ENCODE results near the gene NUDT3. TPM values are rescaled to one million over a fixed set of nuclear protein-coding genes. Genes with fewer than 3 reads are reported as not detected.
A peak's percentile ranks its signal among the peaks of the same experiment; 100 is the strongest.

Gene NUDT3
- total and polyA plus RNA-seq, 9 of the 15 experiments (the other 6 are each of a cell fraction or from before 2014, with no cell fraction given) = 5.4 to 81.2 (median 56.4) TPM

DNA sequence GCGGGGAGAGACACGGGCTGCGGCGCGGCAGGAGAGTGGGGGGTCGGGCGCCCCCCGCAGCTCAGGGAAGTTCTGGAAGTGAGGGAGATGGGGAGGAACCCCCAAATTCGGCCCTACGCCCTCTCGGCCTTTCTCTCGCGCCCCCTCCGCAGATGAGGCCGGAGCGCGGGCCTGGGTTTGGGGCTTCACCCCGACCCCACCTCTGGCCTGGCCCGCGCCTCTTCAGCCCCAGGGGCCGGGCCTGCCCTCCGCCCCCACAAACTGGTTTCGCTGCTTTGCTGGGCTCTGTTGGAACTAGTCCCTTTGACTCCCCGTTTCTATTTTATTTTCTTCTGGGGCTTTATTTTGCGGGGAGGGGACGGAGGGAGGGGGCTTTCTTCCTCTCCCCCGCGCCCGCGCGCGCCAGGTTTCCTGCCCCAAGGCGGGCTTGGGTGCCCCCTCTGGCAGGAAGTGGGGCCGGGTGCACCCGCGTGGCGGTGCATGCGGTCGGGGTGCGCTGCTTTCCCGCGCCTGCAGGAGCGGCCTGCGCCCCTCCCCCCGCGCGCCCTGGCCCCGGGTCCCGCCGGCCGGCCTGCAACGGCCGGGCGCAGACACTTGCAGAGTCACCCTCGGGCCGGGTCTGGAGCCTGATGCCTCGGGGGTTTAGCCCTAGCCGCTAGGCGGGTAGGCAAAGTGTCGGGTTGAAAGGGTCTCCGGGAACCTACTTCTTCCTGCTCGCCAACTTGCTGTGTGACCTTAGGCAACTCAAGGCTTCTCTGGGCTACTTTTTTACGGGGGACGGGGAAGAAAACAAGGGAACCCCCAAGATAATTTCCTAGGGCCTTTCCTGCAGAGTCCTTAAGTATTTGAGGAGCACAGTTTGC is 154.5 kb downstream of the NUDT3 start (continued):
- TF ChIP-seq NCOR1 (IDR thresholded peaks at IDR 0.05) (peak; percentile 39; the same call in 1 of the 2 replicates), ZNF347 (CRISPR knock-in tag; IDR thresholded peaks at IDR 0.05; ENCODE audit: low read depth) (0 out of 2 replicates have a peak, but pooled peaks have one; percentile 55), ZZZ3 (IDR thresholded peaks at IDR 0.05) (no peak), SMARCE1 (IDR thresholded peaks at IDR 0.05) (no peak), CCNT2 (IDR thresholded peaks at IDR 0.05; ENCODE audit: borderline replicate concordance, extremely low read depth, insufficient read length, low read depth, low read length) (peak; percentile 94), HNRNPH1 (optimal IDR thresholded peaks at IDR 0.05; ENCODE audit: low read depth, low read length) (no peak), ETS2 (tag; IDR thresholded peaks at IDR 0.05; ENCODE audit: borderline replicate concordance, poor library complexity, severe bottlenecking) (no peak), EP400 (IDR thresholded peaks at IDR 0.05) (peak; percentile 95), ZNF146 (CRISPR knock-in tag; IDR thresholded peaks at IDR 0.05; ENCODE audit: unreplicated experiment) (peak; percentile 37), ZNF551 (CRISPR knock-in tag; IDR thresholded peaks at IDR 0.05) (no peak), TOE1 (IDR thresholded peaks at IDR 0.05; ENCODE audit: borderline replicate concordance) (0 out of 2 replicates have a peak, but pooled peaks have one; percentile 20), TOE1 (CRISPR knock-in tag; IDR thresholded peaks at IDR 0.05; ENCODE audit: borderline replicate concordance, low read depth) (peak; percentile 96), RBBP5 (IDR thresholded peaks at IDR 0.05; ENCODE audit: borderline replicate concordance, insufficient read depth, low read length, poor library complexity, severe bottlenecking) (peak; percentile 85), FOXP4 (CRISPR knock-in tag; IDR thresholded peaks at IDR 0.05; ENCODE audit: borderline replicate concordance) (peak; percentile 99), POLR3G (IDR thresholded peaks at IDR 0.05; ENCODE audit: extremely low read depth, insufficient read length, insufficient replicate concordance) (no peak), SMARCB1 (IDR thresholded peaks at IDR 0.05; ENCODE audit: insufficient read length, low read depth) (no peak)
- TF ChIP-seq, protein P1, sequence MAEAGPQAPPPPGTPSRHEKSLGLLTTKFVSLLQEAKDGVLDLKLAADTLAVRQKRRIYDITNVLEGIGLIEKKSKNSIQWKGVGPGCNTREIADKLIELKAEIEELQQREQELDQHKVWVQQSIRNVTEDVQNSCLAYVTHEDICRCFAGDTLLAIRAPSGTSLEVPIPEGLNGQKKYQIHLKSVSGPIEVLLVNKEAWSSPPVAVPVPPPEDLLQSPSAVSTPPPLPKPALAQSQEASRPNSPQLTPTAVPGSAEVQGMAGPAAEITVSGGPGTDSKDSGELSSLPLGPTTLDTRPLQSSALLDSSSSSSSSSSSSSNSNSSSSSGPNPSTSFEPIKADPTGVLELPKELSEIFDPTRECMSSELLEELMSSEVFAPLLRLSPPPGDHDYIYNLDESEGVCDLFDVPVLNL (CRISPR knock-in tag; IDR thresholded peaks at IDR 0.05; ENCODE audit: low read depth) = peak; percentile 91
- TF ChIP-seq, protein P2, sequence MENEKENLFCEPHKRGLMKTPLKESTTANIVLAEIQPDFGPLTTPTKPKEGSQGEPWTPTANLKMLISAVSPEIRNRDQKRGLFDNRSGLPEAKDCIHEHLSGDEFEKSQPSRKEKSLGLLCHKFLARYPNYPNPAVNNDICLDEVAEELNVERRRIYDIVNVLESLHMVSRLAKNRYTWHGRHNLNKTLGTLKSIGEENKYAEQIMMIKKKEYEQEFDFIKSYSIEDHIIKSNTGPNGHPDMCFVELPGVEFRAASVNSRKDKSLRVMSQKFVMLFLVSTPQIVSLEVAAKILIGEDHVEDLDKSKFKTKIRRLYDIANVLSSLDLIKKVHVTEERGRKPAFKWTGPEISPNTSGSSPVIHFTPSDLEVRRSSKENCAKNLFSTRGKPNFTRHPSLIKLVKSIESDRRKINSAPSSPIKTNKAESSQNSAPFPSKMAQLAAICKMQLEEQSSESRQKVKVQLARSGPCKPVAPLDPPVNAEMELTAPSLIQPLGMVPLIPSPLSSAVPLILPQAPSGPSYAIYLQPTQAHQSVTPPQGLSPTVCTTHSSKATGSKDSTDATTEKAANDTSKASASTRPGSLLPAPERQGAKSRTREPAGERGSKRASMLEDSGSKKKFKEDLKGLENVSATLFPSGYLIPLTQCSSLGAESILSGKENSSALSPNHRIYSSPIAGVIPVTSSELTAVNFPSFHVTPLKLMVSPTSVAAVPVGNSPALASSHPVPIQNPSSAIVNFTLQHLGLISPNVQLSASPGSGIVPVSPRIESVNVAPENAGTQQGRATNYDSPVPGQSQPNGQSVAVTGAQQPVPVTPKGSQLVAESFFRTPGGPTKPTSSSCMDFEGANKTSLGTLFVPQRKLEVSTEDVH (IDR thresholded peaks at IDR 0.05; ENCODE audit: low read depth, partially characterized antibody) = peak; percentile 86
- TF ChIP-seq, protein P3, sequence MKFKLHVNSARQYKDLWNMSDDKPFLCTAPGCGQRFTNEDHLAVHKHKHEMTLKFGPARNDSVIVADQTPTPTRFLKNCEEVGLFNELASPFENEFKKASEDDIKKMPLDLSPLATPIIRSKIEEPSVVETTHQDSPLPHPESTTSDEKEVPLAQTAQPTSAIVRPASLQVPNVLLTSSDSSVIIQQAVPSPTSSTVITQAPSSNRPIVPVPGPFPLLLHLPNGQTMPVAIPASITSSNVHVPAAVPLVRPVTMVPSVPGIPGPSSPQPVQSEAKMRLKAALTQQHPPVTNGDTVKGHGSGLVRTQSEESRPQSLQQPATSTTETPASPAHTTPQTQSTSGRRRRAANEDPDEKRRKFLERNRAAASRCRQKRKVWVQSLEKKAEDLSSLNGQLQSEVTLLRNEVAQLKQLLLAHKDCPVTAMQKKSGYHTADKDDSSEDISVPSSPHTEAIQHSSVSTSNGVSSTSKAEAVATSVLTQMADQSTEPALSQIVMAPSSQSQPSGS (CRISPR knock-in tag; IDR thresholded peaks at IDR 0.05) = peak; percentile 89
